Stimulated activated CD8-positive, alpha-beta memory T cell treated with anti-CD3 and anti-CD28 coated beads, Interleukin-15, amount 100 ng/mL, for 4 hours (primary cell): ENCODE measurements around the gene TDRD9.
"Not testable (repeated sequence)": the region's sequence is repeated elsewhere in the genome, so short reads cannot be mapped to it uniquely, and the experiment has no call there.

Experiments used
- DNase-seq, 2 donors: peaks; one replicate each; pipeline ENCODE4 v3.0.0-alpha.2; 2020; ENCODE audit warnings: low read depth in 2 of 2

TDRD9 gene

DNA sequence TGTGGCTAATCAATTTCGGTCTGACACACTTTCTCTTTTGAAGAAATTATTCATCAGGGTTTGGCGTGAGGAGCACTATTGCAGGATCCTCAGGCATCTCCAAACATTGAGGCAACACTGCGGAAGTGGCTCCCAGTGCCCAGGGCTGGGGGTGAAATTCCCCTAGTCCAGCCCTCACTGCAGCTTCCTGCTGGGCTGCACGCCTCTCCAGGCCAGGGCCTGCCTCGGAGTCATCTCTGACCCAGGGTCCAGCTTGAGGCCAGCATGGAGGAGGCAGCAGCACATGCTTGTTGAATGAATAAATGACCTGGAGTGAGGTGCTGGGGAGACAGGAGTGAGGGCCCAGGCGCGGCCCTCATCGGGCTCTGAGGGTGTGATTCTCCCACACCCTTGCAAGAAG lies 36.0 kb upstream of the TDRD9 start:
- no peak for DNase-seq

DNA sequence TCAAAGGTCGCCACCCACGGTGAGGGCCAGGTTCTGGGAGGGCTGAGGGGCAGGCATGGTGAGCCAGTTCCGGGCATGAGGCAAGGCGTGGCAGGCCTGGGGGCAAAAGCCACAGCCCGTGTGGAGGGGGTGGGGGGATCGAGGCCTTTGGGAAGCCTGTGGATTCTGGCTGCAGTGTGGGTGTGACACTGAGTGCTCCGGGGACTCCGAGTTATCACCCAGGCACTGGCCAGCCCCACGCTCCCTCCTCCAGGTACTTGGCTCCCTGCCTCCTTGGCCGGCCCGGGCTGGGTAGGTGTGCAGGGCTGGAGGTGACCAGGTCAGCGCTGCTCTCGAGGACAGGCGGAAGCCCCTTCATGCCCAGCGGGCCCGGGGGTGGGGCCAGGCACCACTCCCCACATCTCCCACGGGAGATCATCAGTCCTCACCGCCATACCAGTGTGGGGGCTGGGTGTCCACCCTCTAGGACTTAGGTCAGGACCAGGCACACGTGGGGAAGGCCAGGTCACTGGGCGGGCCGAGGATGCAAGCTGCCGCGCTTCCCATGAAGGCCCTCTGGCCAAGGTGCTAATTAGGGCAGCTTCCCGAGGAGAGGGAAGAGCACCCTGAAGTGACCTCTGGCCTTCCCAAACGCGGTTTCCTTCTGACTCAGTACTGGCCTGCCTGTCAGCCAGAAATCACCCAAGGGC lies 34.1 kb upstream of the TDRD9 start:
- DNase-seq: no peak

DNA sequence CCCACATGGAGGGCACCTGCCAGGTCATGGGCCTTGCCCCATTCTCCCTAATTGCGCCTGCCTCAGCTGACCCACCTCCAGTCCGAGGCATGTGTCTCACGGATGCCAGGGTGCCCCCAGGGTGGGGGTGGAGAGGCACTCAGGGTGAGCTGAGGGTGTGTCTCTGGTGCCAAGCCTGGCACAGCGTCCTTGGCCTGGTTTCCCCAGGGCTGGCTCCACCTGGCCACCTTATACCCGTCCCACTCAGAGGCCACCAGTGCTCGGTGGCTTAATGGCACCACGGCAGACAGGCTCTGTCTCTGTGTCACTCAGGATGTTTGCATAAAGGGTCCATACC lies 33.6 kb upstream of the TDRD9 start:
- DNase-seq: no peak

DNA sequence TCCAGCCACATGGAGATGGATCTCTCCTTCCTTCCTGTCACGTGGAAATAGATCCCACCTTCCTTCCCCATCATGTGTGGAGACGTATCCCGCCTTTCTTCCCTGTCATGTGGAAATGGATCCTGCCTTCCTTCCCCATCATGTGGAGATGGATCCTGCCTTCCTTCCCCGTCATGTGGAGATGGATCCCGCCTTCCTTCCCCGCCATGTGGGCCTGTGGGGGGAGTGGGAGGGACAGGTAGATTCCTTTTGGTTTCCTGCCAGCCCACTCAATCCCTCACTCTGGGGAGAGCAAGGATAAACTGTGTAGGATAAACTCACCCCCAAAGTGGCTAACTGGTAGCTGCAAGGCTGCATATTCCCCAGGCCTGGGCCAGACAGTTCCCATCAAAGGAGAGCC lies 31.7 kb upstream of the TDRD9 start:
- no peak for DNase-seq

DNA sequence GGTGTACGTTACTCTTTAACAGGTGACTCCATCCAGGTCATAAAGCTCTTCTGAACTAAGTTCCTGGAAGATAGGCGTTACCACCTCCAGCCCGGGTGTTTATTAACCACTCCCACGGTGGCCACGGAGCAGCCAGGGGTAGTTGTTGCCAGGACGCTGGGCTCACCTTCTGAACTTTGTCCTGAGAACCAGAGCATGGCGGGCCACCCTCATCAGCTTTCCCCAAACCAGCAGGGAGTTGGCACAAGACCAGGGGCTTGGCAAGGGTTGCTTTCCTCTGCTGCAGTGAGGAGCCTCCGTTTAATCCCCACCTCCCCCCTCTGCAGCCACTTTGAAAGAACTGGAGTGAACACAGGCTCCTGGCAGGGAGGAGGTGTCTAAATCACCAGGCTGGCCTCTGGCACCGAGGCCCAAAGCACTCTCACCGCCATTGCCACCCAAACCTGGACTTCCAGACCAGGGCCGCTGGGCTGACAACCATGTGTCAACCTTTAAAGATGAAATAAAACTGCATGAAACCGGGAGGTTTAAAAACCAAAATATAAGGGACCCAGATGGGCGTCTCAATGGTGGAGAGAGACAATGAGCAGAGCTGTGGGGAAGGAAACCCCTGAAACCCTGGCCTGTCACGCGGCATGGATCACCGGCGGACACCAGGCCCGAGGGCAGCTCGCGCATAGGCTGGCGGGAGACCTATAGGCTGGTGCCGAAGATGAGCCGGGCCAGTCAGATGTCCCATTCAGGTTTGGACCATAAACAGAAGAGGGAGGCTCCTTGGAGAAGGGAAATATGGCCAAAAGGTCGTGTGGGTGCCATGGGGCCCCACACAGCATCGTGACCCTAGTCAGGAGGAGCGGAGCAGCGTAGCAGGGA lies 30.9 kb upstream of the TDRD9 start:
- DNase-seq: no peak

DNA sequence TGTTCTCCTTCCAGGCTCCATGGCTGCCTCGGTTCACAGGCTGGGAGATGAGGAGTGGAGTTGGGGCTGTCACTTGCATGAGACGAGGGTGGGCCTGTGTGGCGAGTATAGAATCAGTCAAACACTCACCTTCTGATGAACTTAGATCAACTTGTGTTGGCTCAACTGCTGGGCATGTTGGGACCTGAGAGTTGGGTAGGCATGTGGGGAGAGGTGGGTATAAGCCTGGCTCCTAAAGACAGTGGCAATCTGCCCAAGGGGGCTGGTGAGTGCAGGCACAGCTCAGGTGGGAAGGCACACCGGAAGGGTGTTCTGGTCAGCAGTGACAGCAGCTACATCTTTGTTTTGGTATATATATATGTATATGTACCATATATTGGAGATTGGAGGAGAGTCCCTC lies 30.1 kb upstream of the TDRD9 start:
- DNase-seq: no peak

DNA sequence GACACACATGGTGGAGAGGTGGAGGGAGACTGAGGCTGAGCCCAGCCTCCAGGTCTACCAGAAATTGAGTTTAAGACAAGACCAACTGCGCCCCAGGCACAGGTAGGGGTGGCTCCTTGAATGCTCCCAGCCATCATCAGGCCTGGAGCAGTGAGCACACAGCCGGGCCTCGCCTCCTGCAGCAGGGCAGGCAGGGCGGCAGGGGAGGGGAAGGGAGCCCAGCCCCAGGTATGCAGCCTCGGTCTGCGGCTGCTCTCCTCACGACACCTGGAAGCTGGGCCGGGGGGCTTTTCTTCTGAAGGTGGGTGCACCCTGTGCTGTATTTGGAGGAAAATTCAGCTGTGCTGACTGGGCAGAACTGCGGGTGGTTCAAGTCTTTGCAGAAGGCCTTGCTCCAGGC lies 29.5 kb upstream of the TDRD9 start:
- DNase-seq: no peak

DNA sequence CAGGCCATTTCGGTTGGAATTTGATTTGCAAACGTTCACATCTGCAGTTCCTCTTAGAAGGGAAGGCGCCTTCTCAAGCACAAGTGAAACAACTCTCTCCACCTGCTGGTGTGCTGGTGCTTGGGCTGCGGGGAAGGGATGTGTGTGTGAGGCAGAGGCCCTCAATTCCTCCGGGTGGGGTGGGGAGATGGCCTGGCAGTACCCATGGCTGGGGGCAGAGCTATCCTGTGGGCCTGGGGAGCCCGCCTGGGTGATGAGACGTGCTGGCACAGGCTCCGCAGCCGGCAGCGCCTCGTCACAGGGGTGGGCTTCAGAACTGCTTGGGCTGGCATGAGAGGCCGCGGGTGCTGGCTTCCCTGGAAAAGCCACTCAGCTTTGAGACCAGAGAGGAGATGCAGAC lies 28.9 kb upstream of the TDRD9 start:
- DNase-seq: no peak

DNA sequence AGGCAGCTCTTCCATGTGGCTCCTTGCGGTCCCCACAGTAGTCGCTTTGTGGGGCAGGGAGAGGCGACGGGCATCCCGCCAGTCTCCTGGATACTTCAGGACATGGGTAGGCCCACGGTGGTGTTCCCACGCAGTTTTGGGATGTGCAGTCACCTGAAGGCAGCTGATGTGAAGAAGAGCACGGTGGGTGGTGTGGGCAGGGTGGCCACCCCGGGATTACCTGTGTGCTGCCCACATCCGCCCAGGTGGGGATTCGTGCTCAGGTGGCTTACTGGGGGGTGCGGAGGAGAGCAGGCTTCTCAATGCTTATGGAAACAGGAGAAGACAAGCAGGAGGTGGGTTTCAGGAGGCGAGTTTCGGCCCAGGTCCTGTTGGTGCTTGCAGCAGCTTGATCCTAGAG lies 28.4 kb upstream of the TDRD9 start:
- DNase-seq: no peak

DNA sequence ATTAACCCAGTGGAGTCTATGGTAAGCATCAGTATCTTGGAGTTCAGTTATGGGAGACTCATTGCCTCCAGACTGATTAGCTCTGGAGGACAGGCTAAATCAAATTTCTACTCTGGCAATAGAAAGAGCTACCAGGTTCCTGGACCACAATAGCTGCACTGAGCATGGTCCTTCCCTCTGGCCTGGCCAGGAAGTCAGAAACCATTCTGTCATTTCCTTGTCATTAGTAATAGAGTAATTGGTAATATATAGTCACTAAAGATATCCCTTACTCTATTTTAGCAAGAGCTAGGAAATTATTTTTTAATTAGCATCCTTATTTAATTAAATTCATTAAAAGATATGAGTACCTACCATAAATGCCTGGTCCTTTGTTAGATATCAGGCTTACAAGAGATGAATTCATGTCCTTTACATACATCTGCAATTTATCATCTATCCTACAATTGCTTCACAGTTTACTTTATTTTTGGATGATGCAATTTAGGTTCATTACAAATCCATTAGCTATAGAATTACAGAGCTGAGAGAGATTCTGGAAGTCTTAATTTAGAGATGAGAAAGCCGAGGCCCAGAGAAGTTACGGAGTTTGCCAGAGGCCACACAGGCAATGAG lies 23.7 kb upstream of the TDRD9 start:
- DNase-seq: no peak

DNA sequence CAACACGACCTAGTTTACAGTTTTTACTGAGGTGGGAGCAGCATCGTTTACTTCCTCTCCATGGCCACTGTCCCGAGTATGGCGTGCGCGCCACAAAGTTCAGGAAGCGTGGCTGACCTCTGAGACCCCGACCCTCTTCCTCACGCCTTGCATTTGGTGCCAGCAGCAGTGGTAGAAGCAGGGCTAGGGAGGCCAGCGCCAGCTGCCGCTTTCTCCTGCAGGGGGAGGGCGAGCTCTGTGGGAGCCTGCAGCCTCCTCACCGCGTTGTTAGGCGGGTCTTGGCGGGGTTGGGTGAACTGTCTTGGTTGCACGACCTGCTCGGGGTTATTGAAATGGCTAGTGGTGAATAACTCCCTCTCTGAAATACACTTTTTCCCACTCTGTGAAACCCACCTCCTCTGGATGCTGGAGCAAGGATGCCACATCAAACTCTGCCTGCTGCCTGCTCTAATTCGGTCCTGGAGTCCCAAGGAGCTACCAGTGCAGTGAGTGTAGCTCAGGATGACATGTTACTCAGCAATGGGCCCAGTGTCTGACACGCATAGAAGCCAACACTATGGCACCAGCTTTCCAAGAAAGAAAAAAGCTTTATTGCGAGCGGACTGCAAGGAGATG lies 22.3 kb upstream of the TDRD9 start:
- DNase-seq: no peak

DNA sequence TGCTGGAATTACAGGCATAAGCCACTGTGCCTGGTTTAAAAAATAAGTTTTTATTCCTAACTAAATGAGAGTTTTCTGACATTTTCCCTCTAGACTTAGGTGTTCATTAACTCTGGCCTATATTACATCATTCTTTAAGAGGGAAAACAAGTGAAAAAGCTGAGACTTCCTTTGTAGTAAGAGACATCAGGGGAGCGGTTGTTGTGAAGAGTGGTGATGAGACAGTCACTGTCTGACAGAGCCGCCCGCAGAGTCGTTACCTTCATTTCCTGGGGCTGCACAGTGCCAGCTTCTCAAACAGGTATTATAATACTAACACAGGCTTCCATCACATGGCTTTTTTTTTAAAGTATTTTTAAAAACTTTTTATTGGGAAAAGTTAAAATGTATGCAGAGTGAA lies 19.7 kb upstream of the TDRD9 start:
- no peak for DNase-seq

DNA sequence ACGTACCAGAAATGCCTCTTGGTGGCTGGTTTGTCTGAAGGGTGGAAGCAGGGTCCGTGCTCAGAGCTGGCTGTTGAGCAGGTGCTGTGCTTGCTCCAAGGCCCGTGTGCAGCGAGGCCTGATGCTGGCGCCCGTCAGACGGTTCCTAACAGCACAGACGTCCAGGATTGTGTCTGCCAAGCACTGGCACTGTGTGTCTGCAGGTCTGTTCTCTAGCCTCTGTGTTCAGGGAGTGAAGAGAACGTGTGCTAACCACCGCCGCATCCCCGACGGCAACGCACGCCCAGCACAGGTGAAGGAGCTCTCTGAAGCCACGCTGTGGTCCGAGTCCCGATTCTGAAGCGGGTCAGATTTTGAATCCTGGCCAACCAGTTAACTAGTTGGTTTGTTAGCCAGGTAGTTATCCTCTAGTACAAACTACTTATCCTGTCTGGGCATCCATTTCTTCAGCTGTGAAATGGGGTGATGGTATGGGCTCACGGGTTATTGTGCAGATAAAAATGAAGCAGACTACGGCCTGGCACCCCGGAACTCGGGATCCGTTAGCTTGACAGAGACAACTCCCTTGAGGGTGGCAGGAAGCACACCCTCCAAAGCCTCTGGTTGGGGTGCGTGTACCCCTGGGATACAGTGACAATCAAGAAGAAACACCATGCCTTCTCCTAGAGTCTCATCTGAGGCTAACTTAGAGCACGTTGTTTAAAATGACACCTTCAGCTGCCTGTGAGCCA lies 18.6 kb upstream of the TDRD9 start:
- DNase-seq: no peak

DNA sequence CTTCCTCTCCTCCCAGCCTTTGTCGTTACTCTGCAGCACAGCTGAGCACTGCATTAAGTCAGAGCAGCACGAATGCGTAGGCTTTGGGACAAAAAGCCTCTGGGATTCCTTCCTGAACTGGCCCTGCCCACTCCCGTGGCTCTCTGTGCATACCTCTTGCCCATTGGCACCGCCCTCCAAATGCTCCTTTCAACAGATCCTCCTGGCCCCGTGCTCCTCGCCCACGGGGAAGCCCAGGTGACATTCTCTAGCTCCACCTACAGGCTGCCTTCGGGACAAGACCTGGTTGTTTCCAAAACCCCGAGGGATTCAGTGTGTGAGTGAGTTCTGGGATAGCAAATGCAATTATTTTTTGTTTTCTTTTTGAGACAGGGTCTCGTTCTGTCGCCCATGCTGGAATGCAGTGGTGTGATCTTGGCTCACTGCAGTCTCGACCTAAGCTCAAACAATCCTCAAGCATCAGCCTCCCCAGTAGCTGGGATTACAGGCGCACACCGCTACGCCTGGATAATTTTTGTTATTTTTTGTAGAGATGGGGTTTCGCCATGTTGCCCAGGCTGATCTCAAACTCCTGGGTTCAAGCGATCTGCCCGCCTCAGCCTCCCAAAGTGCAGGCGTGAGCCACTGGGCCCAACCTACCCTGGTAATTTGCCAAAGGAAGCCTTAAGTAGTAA lies 17.9 kb upstream of the TDRD9 start:
- DNase-seq: peak; percentile 45 to 56

DNA sequence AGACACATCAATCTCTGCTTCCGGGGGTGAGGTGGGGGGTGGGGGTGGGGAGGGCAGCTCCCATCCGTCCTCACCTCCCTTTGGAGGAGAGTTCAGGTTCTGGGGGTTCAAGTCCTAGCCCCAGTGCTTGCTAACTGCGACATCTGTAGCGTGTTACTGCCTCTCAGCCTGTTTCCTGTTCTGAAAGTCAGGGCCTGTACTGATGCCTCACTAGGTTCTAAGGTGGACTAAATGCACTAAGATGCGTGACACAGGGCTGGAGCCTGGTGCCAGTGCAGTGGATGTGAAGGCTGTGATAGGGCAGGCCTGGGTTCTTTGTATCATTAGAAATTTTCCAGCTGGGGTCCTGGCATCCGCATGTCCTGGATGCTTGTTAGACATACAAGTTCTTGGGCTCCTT lies 17.3 kb upstream of the TDRD9 start:
- no peak for DNase-seq

DNA sequence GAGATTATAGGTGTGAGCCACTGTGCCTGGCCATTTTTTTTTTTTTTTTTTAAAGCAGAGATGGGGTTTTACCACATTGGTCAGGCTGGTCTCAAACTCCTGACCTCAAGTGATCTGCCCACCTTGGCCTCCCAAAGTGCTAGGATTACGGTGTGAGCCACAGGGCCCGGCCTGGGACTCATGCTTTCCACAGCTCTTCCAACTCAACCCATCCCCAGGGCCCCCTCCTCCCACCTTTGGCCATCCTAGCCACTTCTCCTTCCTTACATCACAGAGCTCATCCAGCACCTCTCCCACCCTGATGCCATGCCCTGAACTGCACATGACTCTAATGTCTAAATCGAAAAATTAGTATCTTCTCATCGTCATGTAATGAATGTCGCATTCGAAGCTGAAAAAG lies 12.6 kb upstream of the TDRD9 start:
- no peak for DNase-seq

DNA sequence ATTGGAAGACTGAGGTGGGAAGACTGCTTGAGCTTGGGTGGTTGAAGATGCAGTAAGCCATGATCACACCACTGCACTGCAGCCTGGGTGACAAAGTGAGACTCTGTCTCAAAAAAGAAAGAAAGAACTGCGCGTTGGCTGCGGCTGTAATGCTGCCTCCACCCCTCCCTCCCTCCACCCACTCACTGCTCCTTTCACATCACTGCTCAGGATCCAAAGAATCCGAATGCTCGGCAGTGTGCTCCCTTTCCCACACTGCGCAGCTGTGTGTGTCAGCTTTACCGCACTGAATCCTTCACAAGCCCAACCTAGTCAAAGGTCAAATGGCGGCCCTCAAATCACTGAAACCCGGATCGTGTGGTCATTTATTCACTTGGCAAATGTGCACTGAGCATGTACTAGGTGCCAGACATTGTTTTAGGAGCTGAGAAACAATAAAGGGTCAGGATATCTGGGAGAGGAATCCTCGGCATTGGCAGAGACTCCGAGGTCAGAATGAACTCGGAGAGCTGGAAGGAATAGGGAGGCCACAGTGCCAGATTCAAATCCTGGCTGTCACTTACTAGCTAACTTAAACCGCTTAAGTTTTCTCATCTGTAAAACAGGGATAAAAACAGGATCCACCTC lies 11.5 kb upstream of the TDRD9 start:
- no peak for DNase-seq

DNA sequence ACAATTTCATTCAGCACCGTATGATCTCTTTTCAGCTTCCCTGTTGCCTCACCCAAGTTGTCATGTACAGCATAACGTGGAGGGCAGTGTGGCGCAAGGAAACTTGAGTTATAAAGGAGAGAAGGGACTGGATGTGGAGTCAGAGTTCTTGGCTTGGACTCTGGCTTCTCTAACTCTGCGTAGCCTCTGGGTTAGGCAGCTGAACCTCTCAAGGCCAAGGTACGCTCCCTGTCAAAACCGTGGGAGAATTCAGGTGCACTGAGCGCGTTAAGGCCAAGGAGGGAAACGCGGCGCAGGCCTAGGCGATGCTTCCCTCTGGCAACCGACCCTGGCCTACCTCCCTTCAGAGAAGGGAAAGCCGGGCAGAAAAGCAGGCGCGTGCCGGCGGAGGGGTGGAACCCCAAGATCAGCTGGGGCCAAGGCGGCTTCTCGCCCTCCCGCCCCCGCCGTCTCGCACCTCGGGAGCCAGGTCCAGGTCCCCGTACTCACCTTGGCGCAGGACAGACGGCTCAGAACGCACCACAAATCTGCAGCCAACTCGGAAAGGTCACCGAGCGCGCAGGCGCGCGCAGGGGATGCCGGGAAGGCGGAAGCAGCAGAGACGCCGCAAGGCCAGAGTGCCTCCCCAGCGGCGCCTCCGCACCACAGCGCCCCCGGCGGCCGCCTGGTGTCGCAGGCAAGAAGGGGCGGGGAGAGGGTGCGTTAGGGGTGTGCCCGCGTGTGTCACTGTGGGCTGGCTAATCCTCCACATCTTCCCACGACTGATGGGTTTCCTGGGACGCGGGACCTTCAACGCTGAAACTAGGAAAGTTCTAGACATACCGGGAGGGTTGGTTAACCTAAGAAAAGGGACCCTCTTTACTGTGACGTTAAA lies 7.0 kb upstream of the TDRD9 start:
- DNase-seq: peak; percentile 85 to 91

DNA sequence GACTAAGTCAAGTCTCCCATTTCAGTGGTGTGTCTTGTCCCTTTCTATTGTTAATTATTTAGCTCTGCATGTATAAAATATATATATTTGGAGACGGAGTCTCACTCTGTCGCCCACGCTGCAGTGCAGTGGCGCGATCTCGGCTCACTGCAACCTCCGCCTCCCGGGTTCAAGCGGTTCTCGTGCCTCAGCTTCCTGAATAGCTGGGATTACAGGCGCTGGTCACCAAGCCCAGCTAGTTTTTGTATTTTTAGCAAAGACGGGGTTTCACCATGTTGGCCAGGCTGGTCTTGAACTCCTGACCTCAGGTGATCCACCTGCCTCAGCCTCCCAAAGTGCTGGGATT lies 6.4 kb upstream of the TDRD9 start:
- not testable (repeated sequence) for DNase-seq

DNA sequence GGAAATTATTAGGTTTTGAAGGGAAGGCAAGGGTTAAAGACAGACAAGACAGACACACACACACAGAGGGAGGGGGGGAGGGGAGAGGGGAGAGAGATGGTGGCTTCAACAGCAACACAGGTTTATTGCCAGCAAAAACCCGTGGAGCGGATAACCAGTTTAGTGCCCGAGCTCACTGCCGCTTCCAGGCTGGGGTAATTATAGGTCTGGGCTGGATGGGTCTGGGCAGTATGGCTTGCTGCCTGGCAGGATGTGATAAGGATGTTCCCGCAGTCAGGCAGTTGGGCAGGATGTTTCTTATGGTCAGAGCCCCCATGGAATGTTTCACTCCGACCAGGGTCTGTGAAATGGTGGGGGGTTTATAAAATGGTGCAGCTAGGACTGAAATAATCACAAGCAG lies 4.4 kb upstream of the TDRD9 start:
- no peak for DNase-seq
